ENCODE measurements around the gene RPS2.
A peak's percentile ranks its signal among the peaks of the same experiment; 100 is the strongest.

RPS2 gene

GRCh38 chr16:1918351-1919326, 46.0 kb downstream of the RPS2 start, which contains the start of gene HS3ST6:
HS3ST6 (minus strand) TSS chr16:1918415; CDS start chr16:1918323, 92 bp downstream.
- DNase-seq: no peak

DNA sequence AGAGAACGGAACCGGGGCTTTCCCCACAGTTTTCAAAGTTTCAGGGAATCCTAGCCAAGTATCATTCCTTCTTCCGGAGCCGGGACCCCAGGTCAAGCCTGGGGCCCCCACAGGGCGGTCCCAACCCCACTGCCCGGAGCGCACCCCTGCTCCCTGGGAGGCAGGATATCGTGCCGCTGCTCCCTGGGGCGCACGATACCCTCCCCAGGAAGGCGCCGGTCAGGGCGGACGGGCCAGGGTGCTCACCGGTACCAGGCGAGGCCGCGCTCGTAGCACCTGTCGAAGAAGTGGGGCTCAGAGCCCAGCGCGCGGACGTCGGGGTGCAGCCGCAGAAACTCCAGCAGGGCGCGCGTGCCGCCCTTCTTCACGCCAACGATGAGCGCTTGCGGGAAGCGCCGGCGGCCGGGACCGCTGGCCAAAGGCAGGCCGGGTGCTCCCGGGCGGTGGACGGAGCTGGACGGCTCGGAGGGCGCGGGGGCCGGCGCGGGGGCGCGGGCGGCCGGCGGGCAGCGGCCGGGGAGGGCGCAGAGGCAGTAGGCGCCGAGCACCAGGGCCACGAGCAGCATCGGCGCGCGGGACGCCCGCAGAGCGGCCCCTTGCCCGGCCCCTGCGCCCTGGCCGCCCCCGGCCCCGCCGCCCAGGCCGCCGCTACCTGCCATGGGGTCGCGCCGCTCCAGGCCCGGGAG, 46.8 kb downstream of the RPS2 start:
- DNase-seq: no peak

GRCh38 chr16:1917056-1917664, 47.5 kb downstream of the RPS2 start:
- DNase-seq: no peak

DNA sequence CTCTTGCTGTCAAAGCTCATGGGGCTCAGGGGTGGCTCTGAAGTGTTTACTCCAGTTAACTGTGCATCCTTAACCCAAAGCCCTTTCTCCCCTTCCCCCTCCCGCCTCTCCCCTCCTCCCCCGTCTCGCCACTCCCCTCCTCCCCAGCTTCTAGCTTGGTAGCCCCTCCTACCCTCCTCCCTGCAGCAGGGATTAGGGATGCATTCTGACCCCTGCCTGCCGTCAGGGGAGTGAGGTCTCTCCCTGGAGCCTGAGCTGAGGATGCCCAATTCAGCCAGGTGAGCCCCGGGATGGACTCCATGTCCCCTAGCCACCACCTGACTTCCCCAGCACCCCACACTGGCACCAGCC, 48.0 kb downstream of the RPS2 start:
- DNase-seq: no peak

DNA sequence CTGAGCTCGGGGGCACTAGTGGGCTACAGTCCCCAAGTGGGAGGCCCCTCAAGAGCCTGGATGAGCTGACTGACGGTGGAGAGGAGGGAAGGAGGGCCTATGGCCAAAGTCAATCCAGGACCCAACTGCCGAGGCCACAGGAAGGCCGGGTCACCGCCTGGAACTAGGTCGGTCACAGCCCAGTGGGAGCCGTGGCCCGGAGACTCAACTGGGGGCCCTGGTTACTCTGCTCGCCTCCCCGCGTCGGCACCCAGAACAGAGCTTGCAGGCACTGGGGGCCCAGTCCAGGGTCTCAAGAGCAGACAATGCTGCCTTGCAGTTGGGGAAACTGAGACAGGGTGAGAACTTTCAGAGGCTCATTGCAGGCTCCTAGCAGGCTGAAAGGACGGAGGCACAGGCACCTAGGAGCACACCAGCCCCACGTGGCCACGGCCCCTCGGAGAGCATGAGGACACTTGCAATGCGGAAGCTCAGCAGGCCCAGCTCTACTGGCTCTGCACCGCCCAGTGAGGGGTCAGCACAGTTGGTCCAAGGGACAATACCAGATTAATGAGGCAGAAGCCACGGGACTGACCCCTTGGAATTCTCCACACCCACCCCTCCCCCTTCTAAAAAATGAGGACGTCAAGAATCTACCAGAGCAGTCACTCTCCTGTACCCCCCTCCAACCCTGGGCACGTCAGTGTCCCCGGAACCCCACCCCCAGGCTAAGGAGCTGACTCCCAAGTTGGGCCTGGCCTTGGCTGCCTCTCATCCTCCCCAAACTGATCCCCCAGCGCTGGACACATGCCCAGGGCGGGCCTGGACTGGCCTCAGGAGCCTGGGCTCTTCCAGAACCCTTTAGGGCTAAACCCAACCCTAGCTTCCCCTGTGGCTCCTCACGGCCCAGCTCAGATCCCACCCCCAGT, 48.6 kb downstream of the RPS2 start:
- DNase-seq: no peak

DNA sequence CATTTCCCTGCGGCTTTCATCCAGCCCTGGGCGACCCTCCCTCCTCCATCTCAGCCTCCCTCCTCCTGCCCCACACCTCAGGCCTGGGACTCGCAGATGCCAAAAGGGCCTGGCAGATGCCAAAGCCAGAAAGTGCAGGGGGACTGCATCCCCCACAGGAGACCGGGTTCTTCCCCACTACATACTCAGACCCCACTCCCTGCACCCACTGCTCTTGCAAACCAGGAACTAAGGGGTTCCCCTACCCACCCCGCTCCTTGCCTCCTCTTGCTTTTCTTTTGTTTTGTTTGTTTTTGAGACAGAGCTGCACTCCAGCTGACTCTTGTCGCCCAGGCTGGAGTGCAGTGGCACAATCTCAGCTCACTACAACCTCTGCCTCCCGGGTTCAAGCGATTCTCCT, 49.6 kb downstream of the RPS2 start:
- DNase-seq: no peak

DNA sequence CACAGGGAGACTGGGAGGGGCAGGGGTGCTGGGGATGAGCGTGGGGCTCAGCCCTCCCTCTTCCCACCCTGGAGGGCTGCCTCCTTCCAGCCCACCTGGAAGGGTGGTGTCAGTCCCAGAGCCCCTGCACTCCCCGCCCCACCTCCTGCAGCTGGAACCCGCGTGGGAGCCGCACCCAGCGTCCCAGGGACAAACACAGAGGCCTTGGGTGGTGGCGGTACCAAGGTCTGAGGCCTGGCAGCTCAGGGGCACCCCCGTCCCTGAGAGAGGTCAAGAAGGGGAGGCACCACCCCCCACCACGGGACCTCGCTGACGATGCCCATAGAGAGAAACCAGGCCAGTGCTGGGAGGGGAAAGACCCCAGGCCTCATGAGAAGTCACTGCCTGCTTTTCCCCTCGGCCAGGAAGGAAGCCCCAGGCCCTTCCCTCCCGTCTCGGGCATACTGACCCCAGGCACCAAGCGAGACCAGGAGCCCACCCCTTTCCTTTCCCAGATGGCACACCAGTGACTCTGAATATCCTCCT, 50.5 kb downstream of the RPS2 start:
- DNase-seq: no peak

GRCh38 chr16:1913327-1914083, 51.1 kb downstream of the RPS2 start:
- peak; percentile 20 for DNase-seq

GRCh38 chr16:1912215-1912543, 52.4 kb downstream of the RPS2 start:
- no peak for DNase-seq
